Prostate gland (tissue), 2 donors: ENCODE data around the gene HIP1R.

Source experiments
- CTCF ChIP-seq, 4 experiments: fragments of 200-600 bp in 2 of 4; fragments of 450-650 bp in 2 of 4; sonication (generic) in 2 of 4; IDR thresholded peaks; 1 replicate in 3 of 4; 2 replicates in 1 of 4; pipeline ENCODE4 v1.5.1; 2016 to 2019; ENCODE audit warnings: antibody characterized with exemption in 4 of 4, mild to moderate bottlenecking in 2 of 4, moderate library complexity in 2 of 4
- POLR2A ChIP-seq: fragments of 450-650 bp; IDR thresholded peaks from one replicate; pipeline ENCODE4 v1.6.1; 2016; ENCODE audit warnings: antibody characterized with exemption, mild to moderate bottlenecking

DNA sequence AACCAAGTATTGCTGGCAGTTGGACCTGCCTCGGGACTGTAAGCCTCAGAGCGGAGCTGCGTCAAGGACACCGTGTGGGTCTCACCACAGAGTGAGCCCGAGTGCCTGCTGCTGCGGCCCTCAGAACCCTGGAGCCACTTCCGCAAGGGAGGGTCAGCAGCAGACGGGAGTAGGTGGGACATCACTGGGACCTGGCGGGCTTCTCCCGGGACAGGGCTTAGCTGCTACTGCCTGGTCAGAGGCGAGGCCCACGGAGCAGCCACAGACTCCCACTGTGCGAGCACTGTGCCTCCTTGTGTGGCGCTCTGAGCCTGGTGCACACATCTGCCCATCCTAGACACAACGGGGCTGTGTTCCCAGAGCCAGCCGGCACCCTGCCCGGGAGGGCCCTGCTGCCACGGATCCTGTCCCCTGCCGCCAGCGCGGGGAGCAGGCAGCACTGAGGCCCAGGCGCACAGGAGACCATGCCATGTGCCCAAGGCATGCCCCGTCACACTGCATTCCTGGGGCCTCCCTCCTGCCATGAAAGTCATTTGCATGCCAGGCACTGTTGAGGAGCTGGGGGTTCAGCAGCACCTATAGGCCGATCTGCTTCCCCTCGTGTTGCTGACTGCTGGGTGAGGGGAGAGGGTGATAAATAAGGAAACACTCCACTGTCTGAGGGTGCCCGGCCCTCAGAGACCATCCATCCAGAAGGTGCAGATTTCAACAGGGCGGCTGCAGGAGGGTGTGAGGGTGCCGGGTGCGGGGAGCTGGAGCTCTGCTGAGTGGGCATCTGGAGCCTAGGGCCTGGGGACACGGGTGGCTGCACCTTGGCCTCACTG, 10.0 kb downstream of the HIP1R start:
- TF ChIP-seq CTCF (IDR thresholded peaks at IDR 0.05) (no peak), POLR2A (no peak)
